GM19099 (cell line): ENCODE data around the gene GREB1L.

Experiments used
- POLR2A ChIP-seq: IDR thresholded peaks from 3 replicates; pipeline ENCODE4 v1.6.1; 2011; ENCODE audit warnings: low read depth; ENCODE audit not compliant: insufficient read length; ENCODE audit errors: extremely low read depth

GREB1L gene

DNA sequence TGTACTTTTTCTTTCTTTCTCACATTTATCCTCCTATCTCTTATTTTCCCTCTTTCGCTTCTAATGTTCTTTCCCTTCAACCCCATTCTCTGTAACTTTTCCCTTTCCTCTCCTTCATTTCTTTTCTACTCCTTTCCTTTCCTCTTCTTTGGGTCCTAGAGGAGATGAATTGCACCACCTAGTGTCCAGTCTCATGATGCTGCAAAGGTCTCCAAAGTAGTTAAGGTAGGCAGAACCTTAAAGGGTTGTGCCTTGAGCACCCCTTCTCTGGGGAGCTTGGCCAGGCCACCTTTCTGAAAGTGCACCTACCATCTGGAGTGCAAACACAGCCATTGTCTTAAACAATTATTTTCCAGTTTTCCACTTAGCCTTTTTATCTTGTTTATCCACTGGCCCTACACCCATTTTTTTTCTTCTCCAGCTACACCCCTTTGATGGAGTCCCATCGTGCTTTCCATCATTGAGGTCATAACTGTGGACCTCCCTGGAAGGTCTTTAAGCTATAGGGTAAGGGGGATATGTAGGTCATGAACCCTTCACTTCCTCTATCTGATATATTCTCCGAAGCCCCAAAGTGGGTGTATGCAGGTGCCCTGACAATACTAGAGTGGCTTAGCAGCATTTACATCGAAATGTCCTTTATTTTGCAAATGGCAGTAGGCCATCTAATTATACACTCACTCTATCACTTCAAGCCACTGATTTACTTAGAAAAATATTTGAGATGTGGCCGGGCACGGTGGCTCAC is 202.6 kb downstream of the GREB1L start:
- no peak for TF ChIP-seq POLR2A

DNA sequence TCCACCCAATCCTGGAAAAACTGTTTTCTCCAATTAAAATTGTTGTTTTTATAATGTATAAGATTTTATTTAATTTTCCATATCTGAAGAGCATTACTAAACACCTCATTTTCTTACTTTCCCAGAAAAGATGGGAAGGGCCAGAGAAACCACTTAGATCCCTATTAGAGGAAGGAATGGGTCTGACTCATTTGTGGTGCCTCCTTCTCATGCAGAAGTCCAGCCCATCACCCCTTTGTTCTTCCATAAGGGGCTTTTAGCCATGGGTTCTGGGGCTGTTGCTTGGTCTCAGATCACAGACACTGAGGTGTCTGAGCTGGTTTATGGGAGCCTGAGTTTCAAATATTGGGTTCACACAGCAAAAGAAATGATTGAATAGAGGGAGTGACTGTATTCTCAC is 206.3 kb downstream of the GREB1L start:
- TF ChIP-seq POLR2A = no peak

DNA sequence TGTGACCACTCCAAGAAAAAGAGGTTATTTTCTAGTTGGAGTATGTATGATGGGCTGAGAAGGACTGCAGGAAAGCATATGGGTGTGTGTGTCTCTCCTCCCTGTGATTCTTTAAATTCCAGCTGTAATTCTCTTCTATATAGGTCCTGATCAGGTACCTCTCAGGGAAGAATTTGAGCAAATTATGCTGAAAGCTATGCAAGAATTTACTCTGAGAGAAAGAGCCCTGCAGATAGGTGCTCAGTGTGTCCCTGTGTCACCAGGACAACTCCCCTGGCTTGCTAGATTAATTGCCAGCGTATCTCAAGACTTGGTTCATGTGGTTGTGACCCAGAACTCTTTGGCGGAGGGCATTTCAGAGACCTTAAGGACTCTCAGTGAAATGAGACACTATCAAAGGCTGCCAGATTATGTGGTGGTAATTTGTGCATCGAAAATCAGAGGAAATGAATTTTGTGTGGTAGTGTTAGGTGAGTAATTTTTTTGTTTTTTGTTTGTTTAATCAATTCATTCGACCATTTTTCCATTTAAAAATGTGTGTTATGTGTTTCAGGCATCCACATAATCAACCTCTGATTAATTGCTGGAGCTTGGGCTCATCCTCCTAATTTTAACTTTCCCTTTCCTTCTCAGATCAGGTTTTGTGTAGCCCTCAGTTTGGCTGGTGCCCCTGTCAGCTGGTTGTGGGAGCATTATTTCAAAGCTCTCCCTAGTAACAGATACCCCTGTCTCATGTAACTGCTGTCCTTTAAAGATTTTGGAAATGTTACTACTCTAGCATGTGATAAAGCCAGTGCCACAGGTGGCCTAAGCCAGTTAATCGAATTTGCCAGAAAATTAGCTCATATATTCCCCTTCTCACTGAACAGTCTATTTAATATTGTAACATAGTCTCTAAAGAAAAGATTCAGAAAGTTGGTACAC is 207.6 kb downstream of the GREB1L start:
- TF ChIP-seq POLR2A = no peak

DNA sequence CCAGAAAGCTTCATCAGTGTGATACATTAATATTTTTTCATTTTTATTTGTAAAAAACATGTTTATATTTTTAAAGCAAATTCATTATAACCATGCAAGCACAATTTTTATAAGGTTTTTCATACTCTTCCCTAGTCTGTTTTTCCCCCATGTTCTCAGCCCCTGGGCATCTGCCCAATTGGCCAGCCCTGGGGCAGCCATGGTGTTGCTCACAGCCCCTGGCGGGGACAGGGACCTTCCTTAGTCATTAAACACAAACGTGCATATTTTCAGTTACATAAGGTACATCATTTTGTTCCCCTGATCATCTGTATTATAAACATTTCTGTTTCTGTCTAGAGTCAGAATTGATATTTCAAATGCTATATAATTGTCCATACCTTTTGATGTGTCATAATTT is 208.5 kb downstream of the GREB1L start:
- no peak for TF ChIP-seq POLR2A

DNA sequence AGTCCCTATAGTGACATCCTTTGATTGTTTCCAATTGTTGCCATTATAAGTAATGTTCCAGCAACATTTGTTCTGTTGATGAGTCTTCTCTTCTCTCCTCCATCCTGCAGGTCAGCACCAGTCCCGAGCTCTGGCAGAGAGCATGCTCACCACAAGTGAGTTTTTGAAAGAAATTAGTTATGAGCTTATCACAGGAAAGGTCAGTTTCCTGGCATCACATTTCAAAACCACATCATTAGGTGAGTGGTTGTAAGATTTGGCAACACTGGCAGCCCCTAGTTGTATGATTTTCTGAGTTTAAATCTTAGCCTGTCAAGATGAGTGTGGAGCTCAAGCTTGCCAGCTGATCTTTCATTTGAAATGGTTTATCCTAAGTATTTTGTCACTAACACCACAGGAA is 208.9 kb downstream of the GREB1L start:
- no peak for TF ChIP-seq POLR2A

DNA sequence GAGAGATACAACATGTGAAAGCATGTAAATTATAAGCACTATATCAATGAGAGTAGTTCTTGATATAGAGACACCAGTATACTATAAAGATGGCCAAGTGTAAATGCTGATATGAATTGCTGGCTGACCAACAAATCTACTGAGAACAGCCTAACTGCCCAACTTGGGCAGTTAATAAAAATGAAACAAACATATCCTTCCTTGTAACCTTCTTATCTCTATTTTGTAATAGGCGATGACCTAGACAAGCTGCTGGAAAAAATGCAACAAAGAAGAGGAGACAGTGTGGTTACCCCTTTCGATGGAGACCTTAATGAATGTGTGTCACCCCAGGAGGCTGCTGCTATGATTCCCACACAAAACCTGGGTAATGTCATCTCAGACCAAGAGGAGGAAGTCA is 209.8 kb downstream of the GREB1L start:
- no peak for TF ChIP-seq POLR2A

DNA sequence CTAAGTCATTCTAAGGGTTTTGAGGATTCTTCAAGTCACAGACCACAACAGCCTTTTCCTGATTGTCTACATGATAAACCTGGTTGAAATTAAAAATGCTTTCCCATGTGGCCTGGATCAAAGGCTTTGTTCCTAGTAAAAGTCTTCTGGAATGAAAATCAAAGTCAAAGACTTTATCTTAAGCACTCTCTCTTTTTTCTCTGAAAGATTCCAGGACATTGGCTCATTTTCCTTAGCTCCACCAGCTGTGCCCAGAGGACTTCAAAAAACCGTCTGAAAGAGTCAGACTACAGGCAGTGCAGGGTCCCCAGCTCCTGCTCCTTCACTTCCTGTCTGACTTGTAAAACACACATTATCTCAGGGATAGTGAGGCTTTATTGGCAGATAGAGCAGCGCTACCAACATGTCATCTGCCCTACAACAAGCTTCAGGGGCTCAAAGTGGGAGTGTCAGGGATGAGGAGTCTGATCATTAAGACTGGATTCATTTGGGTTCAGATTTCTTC is 210.3 kb downstream of the GREB1L start:
- TF ChIP-seq POLR2A = no peak

DNA sequence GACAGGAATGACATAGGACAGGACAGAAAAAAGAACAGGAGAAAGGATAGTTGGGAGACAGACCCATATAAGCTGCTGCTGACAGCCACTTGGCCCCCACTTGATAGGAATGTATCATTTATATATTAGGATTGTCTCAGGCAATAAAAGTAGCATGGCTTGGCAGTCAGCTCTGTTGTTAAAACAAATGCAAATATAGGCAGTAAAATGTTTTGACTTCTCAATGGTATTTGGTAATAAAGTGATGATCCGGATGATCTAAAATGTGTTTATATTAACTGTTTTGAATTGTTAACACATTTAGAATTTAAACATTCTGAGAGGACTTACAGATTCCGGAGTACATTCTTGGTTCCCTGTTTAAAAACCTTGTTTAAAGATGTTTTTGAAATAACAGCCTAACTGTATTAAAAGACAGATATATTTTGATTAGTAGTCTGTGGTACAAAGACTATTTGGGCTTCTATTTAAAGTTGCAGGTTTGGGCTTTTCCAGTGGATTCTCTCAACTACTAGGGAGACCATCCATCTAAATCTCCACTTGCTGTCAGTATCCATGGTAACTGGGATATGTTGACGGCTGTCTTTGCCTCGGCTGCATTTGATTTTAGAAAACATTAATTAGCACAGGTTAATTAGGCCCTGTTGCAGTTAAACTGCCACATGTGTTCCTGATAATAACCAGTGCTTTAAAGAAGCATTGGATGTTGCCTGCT is 210.9 kb downstream of the GREB1L start:
- TF ChIP-seq POLR2A = no peak

DNA sequence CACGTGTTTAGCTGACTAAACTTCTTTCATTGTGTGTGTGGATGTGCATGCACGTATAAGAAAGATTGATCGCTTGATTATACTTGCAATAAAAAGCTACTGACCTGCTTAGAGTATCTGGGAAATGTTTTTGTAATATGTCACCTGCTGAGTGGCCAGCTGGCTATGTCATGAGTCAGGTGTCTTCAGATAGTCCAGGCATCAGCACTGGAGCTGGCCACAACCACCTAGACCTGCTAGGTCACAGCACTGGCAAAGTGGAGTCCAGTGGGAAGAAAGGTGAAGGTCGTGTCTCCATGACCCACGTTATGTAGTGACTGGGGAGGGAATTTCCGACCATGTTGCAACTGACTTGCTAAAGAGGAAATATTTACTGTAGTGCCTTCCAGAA is 211.5 kb downstream of the GREB1L start:
- TF ChIP-seq POLR2A = no peak

DNA sequence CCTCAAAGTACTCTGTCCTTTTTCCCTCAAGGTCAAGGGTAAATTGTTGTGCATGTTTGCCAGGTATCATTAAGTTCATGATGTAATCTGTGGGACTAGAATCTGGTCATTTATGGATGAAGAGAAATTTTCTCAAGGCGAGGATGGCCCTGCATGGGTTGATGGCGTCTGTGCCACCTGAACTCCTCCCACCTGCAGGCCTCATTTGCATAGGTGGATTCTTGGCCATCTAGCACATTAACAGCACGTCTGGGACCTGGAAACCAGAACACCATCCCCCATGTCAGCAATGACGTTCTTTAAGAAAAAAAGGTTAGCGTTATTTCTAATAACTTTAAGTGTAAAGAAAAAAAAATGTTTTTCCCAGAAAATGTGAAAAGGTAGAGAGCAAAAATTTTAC is 212.7 kb downstream of the GREB1L start:
- TF ChIP-seq POLR2A = no peak

DNA sequence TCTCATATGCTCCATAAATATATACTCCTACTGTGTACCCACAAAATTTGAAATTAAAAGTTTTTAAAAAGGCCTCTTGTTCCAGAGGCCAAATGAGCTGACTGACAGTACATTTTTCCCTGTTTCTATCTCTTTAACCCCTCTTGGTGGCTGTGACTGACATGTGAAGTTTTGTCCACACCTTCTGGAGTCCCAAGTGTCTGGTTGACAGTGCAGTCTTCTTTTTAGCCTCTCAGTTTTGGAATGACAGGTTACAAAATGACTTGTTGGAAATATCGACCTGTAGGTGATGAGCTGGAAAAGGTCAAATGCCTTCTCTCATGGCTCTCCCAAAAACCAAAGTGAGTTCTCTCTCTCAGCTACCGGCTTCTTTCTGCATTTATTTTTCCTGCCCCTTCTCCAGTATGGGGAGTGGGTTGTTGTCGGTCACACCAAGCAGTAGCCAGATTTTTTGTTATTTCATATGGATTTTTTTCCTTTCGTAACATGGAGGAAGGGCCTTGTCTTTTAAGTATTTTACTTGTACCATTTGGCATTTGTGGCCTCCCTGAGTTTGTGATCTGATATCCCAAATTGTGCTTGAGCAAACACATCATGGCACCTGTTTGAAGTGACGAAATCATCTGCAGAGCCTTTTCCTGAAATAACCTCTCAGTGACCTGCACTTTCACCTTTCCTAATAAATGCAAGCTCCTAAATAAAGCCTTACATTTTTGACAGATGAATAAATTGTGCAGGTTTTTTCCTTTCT is 214.6 kb downstream of the GREB1L start:
- TF ChIP-seq POLR2A = no peak

DNA sequence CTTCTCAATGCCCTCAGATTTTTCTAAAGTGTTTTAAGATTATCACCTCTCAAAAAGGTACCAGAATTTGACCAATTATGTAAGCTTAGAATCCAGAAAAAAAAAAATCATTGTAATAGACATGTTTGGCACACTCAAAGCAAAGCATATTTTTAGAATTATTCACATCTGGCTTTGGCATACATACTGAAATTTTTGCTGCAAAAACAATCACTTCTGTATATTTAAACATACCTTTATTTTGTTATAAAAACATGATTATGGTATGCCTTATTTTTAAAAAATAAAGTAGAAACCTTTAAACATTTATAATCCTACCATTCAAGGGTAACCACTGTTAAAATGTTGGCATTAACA is 215.1 kb downstream of the GREB1L start:
- TF ChIP-seq POLR2A = no peak

DNA sequence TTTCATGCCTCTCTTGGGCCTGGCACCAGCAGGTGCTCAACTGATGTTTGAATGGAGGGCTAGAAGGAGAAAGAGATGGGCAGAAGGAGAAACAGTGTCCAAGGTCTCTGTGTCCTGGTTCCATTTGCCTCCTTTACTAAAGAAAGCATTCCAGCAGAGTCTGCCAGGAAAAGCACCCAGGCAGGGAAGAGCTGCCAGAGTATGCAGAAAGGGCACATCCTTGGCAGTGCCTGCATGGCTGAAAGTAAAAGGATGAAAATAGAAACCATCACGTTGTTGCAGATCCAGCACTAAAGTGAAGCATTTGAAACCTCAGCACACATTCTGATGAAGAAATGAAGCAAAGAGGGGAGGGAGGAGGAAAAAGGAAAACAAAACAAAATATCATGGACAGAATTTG is 216.3 kb downstream of the GREB1L start:
- TF ChIP-seq POLR2A = no peak

DNA sequence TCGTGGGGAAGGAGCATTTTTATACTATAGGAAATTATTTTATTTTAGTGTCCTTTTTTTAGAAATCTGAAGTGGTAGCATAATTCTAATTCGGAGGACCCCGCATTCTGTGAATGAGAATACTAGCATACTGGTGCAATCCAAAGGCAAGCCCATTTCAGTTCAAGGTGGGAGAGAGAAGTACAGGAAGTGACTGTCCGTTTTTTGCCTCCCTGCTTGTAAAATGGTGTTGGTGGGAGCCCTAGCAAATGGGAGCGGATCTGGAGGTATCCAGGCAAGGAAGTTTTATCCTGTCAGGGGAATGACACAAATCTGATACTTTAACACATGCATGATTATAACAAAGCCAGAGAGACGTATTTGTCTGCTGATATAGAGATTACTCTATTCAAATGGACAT is 216.8 kb downstream of the GREB1L start:
- TF ChIP-seq POLR2A = no peak
